ENCODE results near the gene ACKR3.
A peak's percentile ranks its signal among the peaks of the same experiment; 100 is the strongest.

DNA sequence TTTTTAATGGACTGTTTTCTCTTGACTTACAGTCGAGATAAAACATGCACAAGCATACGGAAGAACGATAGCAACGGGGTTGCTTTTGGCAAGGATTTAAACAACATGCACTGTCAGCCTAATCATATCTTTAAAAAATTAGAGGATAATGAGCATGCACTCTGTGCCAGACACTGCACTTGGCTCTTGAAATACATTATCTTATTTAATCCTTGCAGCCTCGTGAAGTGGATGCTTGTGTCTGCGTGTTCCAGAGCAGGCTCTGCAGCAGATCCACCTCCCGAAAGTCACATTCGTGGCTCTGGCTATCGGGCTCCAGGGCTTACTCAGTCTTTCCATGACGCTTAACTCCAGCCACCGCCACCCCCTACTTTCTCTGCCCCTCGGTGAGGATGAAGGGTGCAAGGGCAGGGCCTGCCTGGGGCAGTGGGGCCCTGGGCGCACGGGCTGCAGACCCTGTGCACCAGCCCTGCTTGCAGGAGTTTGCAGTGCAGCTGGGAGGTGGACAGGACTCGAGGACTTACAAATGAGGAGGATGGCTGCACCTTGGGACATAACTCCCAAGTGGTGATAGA lies 61.7 kb downstream of the ACKR3 start:
- TF ChIP-seq, protein P1, sequence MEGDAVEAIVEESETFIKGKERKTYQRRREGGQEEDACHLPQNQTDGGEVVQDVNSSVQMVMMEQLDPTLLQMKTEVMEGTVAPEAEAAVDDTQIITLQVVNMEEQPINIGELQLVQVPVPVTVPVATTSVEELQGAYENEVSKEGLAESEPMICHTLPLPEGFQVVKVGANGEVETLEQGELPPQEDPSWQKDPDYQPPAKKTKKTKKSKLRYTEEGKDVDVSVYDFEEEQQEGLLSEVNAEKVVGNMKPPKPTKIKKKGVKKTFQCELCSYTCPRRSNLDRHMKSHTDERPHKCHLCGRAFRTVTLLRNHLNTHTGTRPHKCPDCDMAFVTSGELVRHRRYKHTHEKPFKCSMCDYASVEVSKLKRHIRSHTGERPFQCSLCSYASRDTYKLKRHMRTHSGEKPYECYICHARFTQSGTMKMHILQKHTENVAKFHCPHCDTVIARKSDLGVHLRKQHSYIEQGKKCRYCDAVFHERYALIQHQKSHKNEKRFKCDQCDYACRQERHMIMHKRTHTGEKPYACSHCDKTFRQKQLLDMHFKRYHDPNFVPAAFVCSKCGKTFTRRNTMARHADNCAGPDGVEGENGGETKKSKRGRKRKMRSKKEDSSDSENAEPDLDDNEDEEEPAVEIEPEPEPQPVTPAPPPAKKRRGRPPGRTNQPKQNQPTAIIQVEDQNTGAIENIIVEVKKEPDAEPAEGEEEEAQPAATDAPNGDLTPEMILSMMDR (IDR thresholded peaks at IDR 0.05), result no peak
- TF ChIP-seq POLR2A (IDR thresholded peaks at IDR 0.05) (no peak), EP300 (IDR thresholded peaks at IDR 0.05) (peak in 1 of 4 donors; percentile 80)
